Liver (tissue), 9 donors: ENCODE data around the gene TOMT. TPM values are rescaled to one million over a fixed set of nuclear protein-coding genes. Genes with fewer than 3 reads are reported as not detected.

Experiments
- DNase-seq: peaks from one replicate; pipeline ENCODE4 v3.0.0-alpha.2; 2017; ENCODE audit warnings: low spot score
- H3K27ac ChIP-seq, 2 donors: one replicate each; pipeline ENCODE4 v1.7.0; 2013; ENCODE audit warnings: inconsistent platforms in 2 of 2, low read length in 2 of 2, control low read depth in 1 of 2, low read depth in 1 of 2, mild to moderate bottlenecking in 1 of 2
- H3K27me3 ChIP-seq, 4 donors: one replicate each; pipeline versions ENCODE4 v1.6.1 to v1.7.0; 2013; ENCODE audit warnings: low read length in 3 of 4, inconsistent platforms in 1 of 4, mild to moderate bottlenecking in 1 of 4, moderate library complexity in 1 of 4; ENCODE audit not compliant: control insufficient read depth in 4 of 4, insufficient read depth in 4 of 4
- H3K36me3 ChIP-seq, 4 donors: one replicate each; pipeline versions ENCODE4 v1.6.1 to v1.7.0; 2013; ENCODE audit warnings: low read length in 3 of 4, mild to moderate bottlenecking in 3 of 4, low read depth in 1 of 4, moderate library complexity in 1 of 4; ENCODE audit not compliant: control insufficient read depth in 4 of 4, insufficient read depth in 3 of 4
- H3K4me1 ChIP-seq, 4 donors: one replicate each; pipeline versions ENCODE4 v1.6.1 to v1.7.0; 2013; ENCODE audit warnings: low read length in 3 of 4, mild to moderate bottlenecking in 3 of 4, moderate library complexity in 1 of 4; ENCODE audit not compliant: control insufficient read depth in 4 of 4, insufficient read depth in 4 of 4
- H3K4me3 ChIP-seq, 3 donors: one replicate each; pipeline versions ENCODE4 v1.6.1 to v1.7.0; 2013; ENCODE audit warnings: low read length in 3 of 3, control low read depth in 1 of 3, low read depth in 1 of 3, mild to moderate bottlenecking in 1 of 3
- H3K9ac ChIP-seq, 2 donors: one replicate each; pipeline ENCODE4 v1.7.0; 2013; ENCODE audit warnings: low read length in 2 of 2, mild to moderate bottlenecking in 2 of 2, moderate library complexity in 2 of 2, control low read depth in 1 of 2, low read depth in 1 of 2
- H3K9me3 ChIP-seq, 4 donors: one replicate each; pipeline versions ENCODE4 v1.6.1 to v1.7.0; 2013; ENCODE audit warnings: low read length in 3 of 4; ENCODE audit not compliant: control insufficient read depth in 4 of 4
- FOXA1 ChIP-seq: IDR thresholded peaks from 2 replicates; pipeline ENCODE4 v1.6.1; 2016; ENCODE audit warnings: antibody characterized with exemption
- FOXA2 ChIP-seq: IDR thresholded peaks from 2 replicates; pipeline ENCODE4 v1.6.1; 2016; ENCODE audit warnings: antibody characterized with exemption
- HNF4A ChIP-seq, 2 donors: conservative IDR thresholded peaks; 2 replicates each; pipeline ENCODE4 v1.6.1; 2016; ENCODE audit warnings: antibody characterized with exemption in 2 of 2, mild to moderate bottlenecking in 2 of 2
- HNF4G ChIP-seq: IDR thresholded peaks from 2 replicates; pipeline ENCODE4 v1.6.1; 2016; ENCODE audit warnings: antibody characterized with exemption
- JUND ChIP-seq, 2 donors: IDR thresholded peaks; 2 replicates each; pipeline ENCODE4 v1.6.1; 2016; ENCODE audit warnings: antibody characterized with exemption in 2 of 2
- NR2F2 ChIP-seq: IDR thresholded peaks from 2 replicates; pipeline ENCODE4 v1.6.1; 2016; ENCODE audit warnings: antibody characterized with exemption
- RAD21 ChIP-seq, 2 donors: IDR thresholded peaks; 2 replicates each; pipeline ENCODE4 v1.6.1; 2016; ENCODE audit warnings: antibody characterized with exemption in 2 of 2, mild to moderate bottlenecking in 2 of 2
- RXRA ChIP-seq, 2 donors: IDR thresholded peaks; 2 replicates each; pipeline ENCODE4 v1.6.1; 2017 to 2018; ENCODE audit warnings: antibody characterized with exemption in 2 of 2, mild to moderate bottlenecking in 1 of 2
- SP1 ChIP-seq: IDR thresholded peaks from 2 replicates; pipeline ENCODE4 v1.6.1; 2018; ENCODE audit warnings: antibody characterized with exemption, mild to moderate bottlenecking
- TAF1 ChIP-seq: conservative IDR thresholded peaks from 2 replicates; pipeline ENCODE4 v1.6.1; 2016; ENCODE audit warnings: antibody characterized with exemption, mild to moderate bottlenecking
- YY1 ChIP-seq: IDR thresholded peaks from 2 replicates; pipeline ENCODE4 v1.6.1; 2016; ENCODE audit warnings: antibody characterized with exemption, mild to moderate bottlenecking
- WGBS: extraction: QIAGEN DNeasy Blood & Tissue Kit; methylation state at CpG from one replicate; pipeline ENCODE4 v1.1.7; 2013; 5-methylcytosine and 5-hydroxymethylcytosine counted together
- polyA plus RNA-seq, 2 donors: library from polyadenylated mRNA; stranded (reverse) in 1 of 2; unstranded in 1 of 2; fragments of 200-250 nt in 1 of 2; fragments of >200 nt in 1 of 2; fragmentation: Nextera tagmentation in 1 of 2; extraction: Ambion mirVana in 1 of 2; gene quantifications; one replicate each; pipeline versions ENCODE4 v1.2.1 to v1.2.3, GENCODE V29; 2013 to 2015
- total RNA-seq, 2 donors: library from RNA; depleted of rRNA; stranded (reverse); fragments of >200 nt; gene quantifications; one replicate each; pipeline ENCODE4 v1.2.3, GENCODE V29; 2014
- TF ChIP-seq, protein P1 (sequence below): IDR thresholded peaks from 2 replicates; pipeline ENCODE4 v1.6.1; 2016; ENCODE audit warnings: antibody characterized with exemption
- TF ChIP-seq, protein P2 (sequence below): IDR thresholded peaks from 2 replicates; pipeline ENCODE4 v1.6.1; 2016; ENCODE audit warnings: antibody characterized with exemption
- TF ChIP-seq, protein P3 (sequence below): IDR thresholded peaks from 2 replicates; pipeline ENCODE4 v1.6.1; 2016; ENCODE audit warnings: antibody characterized with exemption, mild to moderate bottlenecking
- TF ChIP-seq, protein P4 (sequence below): fragments of 150-350 bp; IDR thresholded peaks from 2 replicates; pipeline ENCODE4 v1.5.1; 2017; ENCODE audit warnings: improper control_type of control experiment, low read depth, low read length; ENCODE audit not compliant: missing input control
- donor health status: healthy.
- donor health status: healthy.
- donor health status: healthy.
- donor health status: healthy.
- donor health status: healthy.

TOMT gene
- total and polyA plus RNA-seq, 4 donors: 0.33 TPM; not detected in 3

DNA sequence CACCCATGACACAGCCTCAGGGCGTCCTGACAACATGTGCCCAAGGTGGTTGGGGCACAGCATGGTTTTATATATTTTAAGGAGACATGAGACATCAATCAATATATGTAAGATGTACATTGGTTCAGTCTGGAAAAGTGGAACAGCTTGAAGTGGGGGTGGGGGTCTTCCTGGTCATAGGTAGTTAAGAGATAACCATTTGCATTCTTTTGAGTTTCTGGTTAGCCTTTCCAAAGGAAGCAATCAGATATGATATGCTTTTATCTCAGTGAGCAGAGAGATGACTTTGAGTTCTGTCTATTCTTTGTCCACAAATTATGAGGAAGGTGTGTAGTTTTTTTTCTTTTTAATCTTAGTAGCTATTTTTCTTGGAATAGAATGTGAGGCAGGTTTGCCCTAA, 16.9 kb downstream of the TOMT start:
- Histone ChIP-seq H3K36me3 (no peaks in the 10 kb centered on the region), H3K9me3 (no peaks in the 10 kb centered on the region), H3K9ac (no peak overlapping the region), H3K4me1 (no peaks in the 10 kb centered on the region), H3K27ac (no peak overlapping the region), H3K4me3 (no peak overlapping the region), H3K27me3 (no peaks in the 10 kb centered on the region)
- TF ChIP-seq HNF4A (conservative IDR thresholded peaks at IDR 0.05) (no peak), FOXA1 (no peak), FOXA2 (no peak), RXRA (IDR thresholded peaks at IDR 0.05) (no peak), RAD21 (IDR thresholded peaks at IDR 0.05) (no peak), NR2F2 (no peak), SP1 (no peak), HNF4G (no peak)
- TF ChIP-seq, protein P1, sequence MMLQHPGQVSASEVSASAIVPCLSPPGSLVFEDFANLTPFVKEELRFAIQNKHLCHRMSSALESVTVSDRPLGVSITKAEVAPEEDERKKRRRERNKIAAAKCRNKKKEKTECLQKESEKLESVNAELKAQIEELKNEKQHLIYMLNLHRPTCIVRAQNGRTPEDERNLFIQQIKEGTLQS: no peak
- TF ChIP-seq, protein P2, sequence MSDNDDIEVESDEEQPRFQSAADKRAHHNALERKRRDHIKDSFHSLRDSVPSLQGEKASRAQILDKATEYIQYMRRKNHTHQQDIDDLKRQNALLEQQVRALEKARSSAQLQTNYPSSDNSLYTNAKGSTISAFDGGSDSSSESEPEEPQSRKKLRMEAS: no peak
- TF ChIP-seq, protein P3, sequence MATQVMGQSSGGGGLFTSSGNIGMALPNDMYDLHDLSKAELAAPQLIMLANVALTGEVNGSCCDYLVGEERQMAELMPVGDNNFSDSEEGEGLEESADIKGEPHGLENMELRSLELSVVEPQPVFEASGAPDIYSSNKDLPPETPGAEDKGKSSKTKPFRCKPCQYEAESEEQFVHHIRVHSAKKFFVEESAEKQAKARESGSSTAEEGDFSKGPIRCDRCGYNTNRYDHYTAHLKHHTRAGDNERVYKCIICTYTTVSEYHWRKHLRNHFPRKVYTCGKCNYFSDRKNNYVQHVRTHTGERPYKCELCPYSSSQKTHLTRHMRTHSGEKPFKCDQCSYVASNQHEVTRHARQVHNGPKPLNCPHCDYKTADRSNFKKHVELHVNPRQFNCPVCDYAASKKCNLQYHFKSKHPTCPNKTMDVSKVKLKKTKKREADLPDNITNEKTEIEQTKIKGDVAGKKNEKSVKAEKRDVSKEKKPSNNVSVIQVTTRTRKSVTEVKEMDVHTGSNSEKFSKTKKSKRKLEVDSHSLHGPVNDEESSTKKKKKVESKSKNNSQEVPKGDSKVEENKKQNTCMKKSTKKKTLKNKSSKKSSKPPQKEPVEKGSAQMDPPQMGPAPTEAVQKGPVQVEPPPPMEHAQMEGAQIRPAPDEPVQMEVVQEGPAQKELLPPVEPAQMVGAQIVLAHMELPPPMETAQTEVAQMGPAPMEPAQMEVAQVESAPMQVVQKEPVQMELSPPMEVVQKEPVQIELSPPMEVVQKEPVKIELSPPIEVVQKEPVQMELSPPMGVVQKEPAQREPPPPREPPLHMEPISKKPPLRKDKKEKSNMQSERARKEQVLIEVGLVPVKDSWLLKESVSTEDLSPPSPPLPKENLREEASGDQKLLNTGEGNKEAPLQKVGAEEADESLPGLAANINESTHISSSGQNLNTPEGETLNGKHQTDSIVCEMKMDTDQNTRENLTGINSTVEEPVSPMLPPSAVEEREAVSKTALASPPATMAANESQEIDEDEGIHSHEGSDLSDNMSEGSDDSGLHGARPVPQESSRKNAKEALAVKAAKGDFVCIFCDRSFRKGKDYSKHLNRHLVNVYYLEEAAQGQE: no peak
- TF ChIP-seq, protein P4, sequence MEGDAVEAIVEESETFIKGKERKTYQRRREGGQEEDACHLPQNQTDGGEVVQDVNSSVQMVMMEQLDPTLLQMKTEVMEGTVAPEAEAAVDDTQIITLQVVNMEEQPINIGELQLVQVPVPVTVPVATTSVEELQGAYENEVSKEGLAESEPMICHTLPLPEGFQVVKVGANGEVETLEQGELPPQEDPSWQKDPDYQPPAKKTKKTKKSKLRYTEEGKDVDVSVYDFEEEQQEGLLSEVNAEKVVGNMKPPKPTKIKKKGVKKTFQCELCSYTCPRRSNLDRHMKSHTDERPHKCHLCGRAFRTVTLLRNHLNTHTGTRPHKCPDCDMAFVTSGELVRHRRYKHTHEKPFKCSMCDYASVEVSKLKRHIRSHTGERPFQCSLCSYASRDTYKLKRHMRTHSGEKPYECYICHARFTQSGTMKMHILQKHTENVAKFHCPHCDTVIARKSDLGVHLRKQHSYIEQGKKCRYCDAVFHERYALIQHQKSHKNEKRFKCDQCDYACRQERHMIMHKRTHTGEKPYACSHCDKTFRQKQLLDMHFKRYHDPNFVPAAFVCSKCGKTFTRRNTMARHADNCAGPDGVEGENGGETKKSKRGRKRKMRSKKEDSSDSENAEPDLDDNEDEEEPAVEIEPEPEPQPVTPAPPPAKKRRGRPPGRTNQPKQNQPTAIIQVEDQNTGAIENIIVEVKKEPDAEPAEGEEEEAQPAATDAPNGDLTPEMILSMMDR: no peak
- DNase-seq: no peak
- WGBS: 94% methylated on average over 1 of the region's 1 CpG

DNA sequence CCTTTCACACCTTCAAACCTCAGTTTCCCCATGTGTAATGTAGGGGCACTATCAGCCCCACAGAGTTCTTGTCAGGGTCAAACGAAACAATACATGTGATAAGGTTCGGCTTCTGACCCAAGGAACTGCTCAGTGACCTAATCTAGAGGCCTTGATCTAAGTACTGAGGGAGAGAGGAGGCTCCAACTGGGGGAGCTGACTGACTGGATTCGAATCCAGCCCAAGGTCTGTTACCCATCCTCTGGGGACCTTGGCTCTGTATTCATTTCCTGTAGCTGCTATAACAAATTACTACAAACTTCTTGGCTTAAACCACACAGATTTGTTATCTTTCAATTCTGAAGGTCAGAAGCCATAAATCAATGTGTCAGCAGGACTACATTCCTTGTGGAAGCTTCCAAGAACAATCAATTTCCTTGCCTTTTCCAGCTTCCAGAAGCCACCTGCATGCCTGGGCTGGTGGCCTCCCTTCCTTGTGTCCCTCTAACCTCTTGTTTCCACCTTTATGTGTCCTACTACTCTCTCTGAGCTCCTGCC, 17.5 kb downstream of the TOMT start:
- H3K27ac ChIP-seq: no peak overlapping the region
- H3K4me1 ChIP-seq: no peaks in the 10 kb centered on the region
- no peak overlapping the region for H3K9ac ChIP-seq
- no peak overlapping the region for H3K4me3 ChIP-seq
- DNase-seq: no peak
- no peak for TF ChIP-seq TAF1
- no peak for TF ChIP-seq RAD21 (IDR thresholded peaks at IDR 0.05)
- TF ChIP-seq, protein P2: no peak
- H3K9me3 ChIP-seq: no peaks in the 10 kb centered on the region
- no peaks in the 10 kb centered on the region for H3K36me3 ChIP-seq
- WGBS: 70% methylated on average over 3 of the region's 3 CpGs
- H3K27me3 ChIP-seq: no peaks in the 10 kb centered on the region

DNA sequence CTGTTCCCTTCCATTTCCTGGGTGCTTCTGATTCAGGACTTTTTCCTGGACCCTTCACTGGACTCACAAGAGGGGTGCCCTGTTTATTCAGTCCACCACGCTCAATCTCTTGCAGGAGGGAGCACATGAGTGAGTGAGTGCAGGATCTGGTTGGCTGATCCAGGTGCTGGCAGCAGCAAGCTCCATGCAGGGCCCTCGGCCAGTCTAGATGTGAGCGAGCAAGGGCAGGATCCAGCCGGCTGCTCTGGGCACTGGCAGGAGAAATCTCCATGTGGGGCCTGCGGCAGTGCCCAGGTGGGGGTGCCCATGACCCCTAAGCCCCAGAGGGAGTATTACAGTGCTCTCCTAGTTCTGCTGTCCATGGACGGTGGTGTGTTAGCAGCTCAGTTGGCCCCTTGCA, 18.3 kb downstream of the TOMT start:
- Histone ChIP-seq H3K4me3 (no peak overlapping the region), H3K4me1 (no peaks in the 10 kb centered on the region), H3K9me3 (no peaks in the 10 kb centered on the region), H3K36me3 (no peaks in the 10 kb centered on the region), H3K9ac (no peak overlapping the region), H3K27ac (no peak overlapping the region), H3K27me3 (no peaks in the 10 kb centered on the region)
- no peak for DNase-seq
- WGBS: 93% methylated on average over 6 of the region's 6 CpGs
- TF ChIP-seq NR2F2 (no peak), TAF1 (no peak), RAD21 (IDR thresholded peaks at IDR 0.05) (no peak), JUND (IDR thresholded peaks at IDR 0.05) (no peak), SP1 (no peak), YY1 (no peak), FOXA1 (no peak), HNF4A (conservative IDR thresholded peaks at IDR 0.05) (no peak)
- TF ChIP-seq, protein P4: no peak
- TF ChIP-seq, protein P3: no peak
